Measurements from ENCODE around the gene TMEM138. TPM values are rescaled to one million over a fixed set of nuclear protein-coding genes. Genes with fewer than 3 reads are reported as not detected.

The TMEM138 gene
- total and polyA plus RNA-seq, 2 of the 13 experiments (the other 11 are each of a cell fraction or from before 2014, with no cell fraction given): 43.5 to 61.0 TPM

- H3K4me3 ChIP-seq (replicated peaks in 1 of 3; ENCODE audit: insufficient read depth in 1 of 3, low read depth in 2 of 3, low read length in 3 of 3): peak overlapping the region; percentile 95 to 98 (median 96)
- intact Hi-C loops (cut with micrococcal nuclease; ENCODE audit: unreplicated experiment): loop anchor here (2.0 to 10.0 kb wide), 3 partner anchors 27 to 81 kb away; partner anchors contain the start of gene TMEM138
Measured at GRCh38 chr11:61335355-61335710, 26.8 kb upstream of the TMEM138 start.

More at GRCh38 chr11:61335355-61335710, 26.8 kb upstream of the TMEM138 start:
- no peaks in the 10 kb centered on the region for H3K9me3 ChIP-seq (ENCODE audit: low read length)
- POLR2A ChIA-PET: interaction anchor here (1.1 to 4.7 kb wide), 9 partner anchors 11 to 94 kb away, joined by 3 to 146 read pairs (median 21); partner anchors contain the start of genes CPSF7, CYB561A3, SDHAF2 and TMEM138
- peaks cover 70% of the 10 kb centered on the region for H3K79me2 ChIP-seq (ENCODE audit: insufficient read depth, low read length)
- CTCF ChIA-PET (ENCODE audit: low intra/inter-chr PET ratio, low total read pairs): interaction anchor here (4.1 kb wide), 1 partner anchor 50 kb away, joined by 69 read pairs; no protein-coding TSS in a partner anchor
- no peak overlapping the region for H2AFZ ChIP-seq (ENCODE audit: low read length)
- H3K27ac ChIP-seq (ENCODE audit: extremely low read length, insufficient read depth, low read length): peak overlapping the region; percentile 91
- ATAC-seq: no peak
- WGBS (ENCODE audit: low lambda C conversion rate): 0% methylated on average over 1 of the region's 1 CpG
- no peak for DNase-seq (ENCODE audit: low spot score)
- TF ChIP-seq NFIC (IDR thresholded peaks at IDR 0.05; ENCODE audit: low read length) (0 out of 2 replicates have a peak, but pooled peaks have one; percentile 18), SIN3A (IDR thresholded peaks at IDR 0.05; ENCODE audit: borderline replicate concordance, low read depth, low read length) (peak; percentile 39; the same call in 1 of the 2 replicates), RFX1 (IDR thresholded peaks at IDR 0.05) (no peak), NCOA5 (CRISPR knock-in tag; IDR thresholded peaks at IDR 0.05) (no peak), PCBP1 (IDR thresholded peaks at IDR 0.05; ENCODE audit: borderline replicate concordance, low read depth, low read length) (no peak), MEIS1 (CRISPR knock-in tag; IDR thresholded peaks at IDR 0.05; ENCODE audit: borderline replicate concordance) (0 out of 2 replicates have a peak, but pooled peaks have one; percentile 34), MAX (IDR thresholded peaks at IDR 0.05) (no peak), FOXP4 (CRISPR knock-in tag; IDR thresholded peaks at IDR 0.05) (0 out of 2 replicates have a peak, but pooled peaks have one; percentile 5), EP300 (IDR thresholded peaks at IDR 0.05; ENCODE audit: low read depth in 2 of 2, low read length in 2 of 2) (no peak), EP300 (CRISPR knock-in tag; IDR thresholded peaks at IDR 0.05; ENCODE audit: borderline replicate concordance) (0 out of 2 replicates have a peak, but pooled peaks have one; percentile 27), ZFY (CRISPR knock-in tag; IDR thresholded peaks at IDR 0.05) (0 out of 2 replicates have a peak, but pooled peaks have one; percentile 10), PHF20 (CRISPR knock-in tag; IDR thresholded peaks at IDR 0.05) (peak; percentile 48; the same call in 1 of the 2 replicates)
- TF ChIP-seq, protein P1, sequence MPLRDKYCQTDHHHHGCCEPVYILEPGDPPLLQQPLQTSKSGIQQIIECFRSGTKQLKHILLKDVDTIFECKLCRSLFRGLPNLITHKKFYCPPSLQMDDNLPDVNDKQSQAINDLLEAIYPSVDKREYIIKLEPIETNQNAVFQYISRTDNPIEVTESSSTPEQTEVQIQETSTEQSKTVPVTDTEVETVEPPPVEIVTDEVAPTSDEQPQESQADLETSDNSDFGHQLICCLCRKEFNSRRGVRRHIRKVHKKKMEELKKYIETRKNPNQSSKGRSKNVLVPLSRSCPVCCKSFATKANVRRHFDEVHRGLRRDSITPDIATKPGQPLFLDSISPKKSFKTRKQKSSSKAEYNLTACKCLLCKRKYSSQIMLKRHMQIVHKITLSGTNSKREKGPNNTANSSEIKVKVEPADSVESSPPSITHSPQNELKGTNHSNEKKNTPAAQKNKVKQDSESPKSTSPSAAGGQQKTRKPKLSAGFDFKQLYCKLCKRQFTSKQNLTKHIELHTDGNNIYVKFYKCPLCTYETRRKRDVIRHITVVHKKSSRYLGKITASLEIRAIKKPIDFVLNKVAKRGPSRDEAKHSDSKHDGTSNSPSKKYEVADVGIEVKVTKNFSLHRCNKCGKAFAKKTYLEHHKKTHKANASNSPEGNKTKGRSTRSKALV (CRISPR knock-in tag; IDR thresholded peaks at IDR 0.05): peak; percentile 50; the same call in 1 of the 2 replicates
- H3K4me2 ChIP-seq (ENCODE audit: low read depth, low read length): peak overlapping the region; percentile 95
- peak overlapping the region; percentile 100 for H3K9ac ChIP-seq (ENCODE audit: insufficient read depth, low read depth, low read length)
- peaks cover 17% of the 10 kb centered on the region for H4K20me1 ChIP-seq (ENCODE audit: insufficient read depth, low read length)
- H3K36me3 ChIP-seq (replicated peaks in 1 of 2; ENCODE audit: control insufficient read depth in 1 of 2, insufficient read depth in 2 of 2, low read length in 2 of 2): peaks cover 13 to 25% of the 10 kb centered on the region in 2 experiments; a peak in 4 of 5 replicates
- no TSS peak for BruUV-seq (replicated peaks)
- H3K27me3 ChIP-seq (ENCODE audit: control insufficient read depth in 1 of 2, insufficient read depth in 2 of 2, low read length in 2 of 2): no peaks in the 10 kb centered on the region; a peak in 1 of 5 replicates
- FAIRE-seq: no peak
- in situ Hi-C loops (cut with HindIII; ENCODE audit: extremely low pct_ligation_motif_present, low pct_unique_long_range_greater_than_20kb): loop anchor here (5.0 kb wide), 1 partner anchor 52 kb away; no protein-coding TSS in a partner anchor
- peaks cover 51% of the 10 kb centered on the region for H3K4me1 ChIP-seq (ENCODE audit: insufficient read depth, low read length)
